Natural killer cell (primary cell): ENCODE data around the gene ERC1. TPM values are rescaled to one million over a fixed set of nuclear protein-coding genes. Genes with fewer than 3 reads are reported as not detected.

Experiments used
- ATAC-seq, 3 donors: fragments of 150-1000 bp in 2 of 3; fragments of 200-7000 bp in 1 of 3; cut with Tn5 transposase; 1 replicate in 1 of 3; 2 replicates in 2 of 3; pipeline ENCODE4 v1.10.0; 2021; ENCODE audit warnings: mild to moderate bottlenecking in 2 of 3, moderate library complexity in 2 of 3
- DNase-seq, 2 donors: peaks; one replicate each; pipeline versions ENCODE4 v3.0.0 to v3.0.0-alpha.2; 2013 to 2021; ENCODE audit warnings: mixed read lengths in 1 of 2
- H3K27ac ChIP-seq: one replicate; pipeline ENCODE4 v1.5.1; 2013; ENCODE audit warnings: mild to moderate bottlenecking, low read length
- H3K27me3 ChIP-seq: one replicate; pipeline ENCODE4 v1.6.1; 2013; ENCODE audit warnings: low read length; ENCODE audit not compliant: control insufficient read depth, insufficient read depth
- H3K36me3 ChIP-seq: one replicate; pipeline ENCODE4 v1.6.1; 2013; ENCODE audit warnings: low read length; ENCODE audit not compliant: control insufficient read depth, insufficient read depth
- H3K4me1 ChIP-seq: one replicate; pipeline ENCODE4 v1.6.1; 2013; ENCODE audit warnings: low read length; ENCODE audit not compliant: control insufficient read depth, insufficient read depth
- H3K4me3 ChIP-seq: one replicate; pipeline ENCODE4 v1.5.1; 2013; ENCODE audit warnings: low read length
- H3K9me3 ChIP-seq: one replicate; pipeline ENCODE4 v1.6.1; 2013; ENCODE audit warnings: low read length; ENCODE audit not compliant: control insufficient read depth, insufficient read depth
- H3K27ac Mint-ChIP-seq, 2 donors: one replicate each; pipeline ENCODE4 v1.8.0; 2022; ENCODE audit warnings: mild to moderate bottlenecking in 2 of 2, mixed read lengths in 2 of 2, moderate library complexity in 1 of 2
- H3K27me3 Mint-ChIP-seq, 2 donors: one replicate each; pipeline ENCODE4 v1.8.0; 2022; ENCODE audit warnings: low read depth in 2 of 2, mixed read lengths in 2 of 2
- H3K36me3 Mint-ChIP-seq: one replicate; pipeline ENCODE4 v1.8.0; 2022; ENCODE audit warnings: mixed read lengths
- H3K4me1 Mint-ChIP-seq, 2 donors: one replicate each; pipeline ENCODE4 v1.8.0; 2022; ENCODE audit warnings: mixed read lengths in 2 of 2
- H3K4me3 Mint-ChIP-seq: one replicate; pipeline ENCODE4 v1.8.0; 2022; ENCODE audit warnings: mild to moderate bottlenecking, moderate library complexity, mixed read lengths
- H3K9me3 Mint-ChIP-seq, 2 donors: one replicate each; pipeline ENCODE4 v1.8.0; 2022; ENCODE audit warnings: mixed read lengths in 2 of 2
- CTCF ChIP-seq: fragments of 200-600 bp; IDR thresholded peaks from one replicate; pipeline ENCODE4 v1.8.0; 2022; ENCODE audit warnings: antibody characterized with exemption
- WGBS: methylation state at CpG from one replicate; pipeline ENCODE4 v1.1.7; 2013; ENCODE audit warnings: missing lambda C conversion rate; ENCODE audit not compliant: insufficient coverage; 5-methylcytosine and 5-hydroxymethylcytosine counted together
- intact Hi-C: fragments of 100-400 bp; cut with micrococcal nuclease; formaldehyde crosslinking; loops from one replicate; pipeline ENCODE4 v1.14.2; 2022
- total RNA-seq, 4 donors: library from RNA; stranded (reverse); fragments of 120-200 nt in 1 of 4; gene quantifications; one replicate each; pipeline versions ENCODE4 v1.2.3 to v1.2.4, GENCODE V29; 2013 to 2022

The ERC1 gene
- total RNA-seq, 3 donors from 2014 or later (not counting 1 experiment from before 2014, with no cell fraction given): 43.5 to 54.0 (median 44.9) TPM

DNA sequence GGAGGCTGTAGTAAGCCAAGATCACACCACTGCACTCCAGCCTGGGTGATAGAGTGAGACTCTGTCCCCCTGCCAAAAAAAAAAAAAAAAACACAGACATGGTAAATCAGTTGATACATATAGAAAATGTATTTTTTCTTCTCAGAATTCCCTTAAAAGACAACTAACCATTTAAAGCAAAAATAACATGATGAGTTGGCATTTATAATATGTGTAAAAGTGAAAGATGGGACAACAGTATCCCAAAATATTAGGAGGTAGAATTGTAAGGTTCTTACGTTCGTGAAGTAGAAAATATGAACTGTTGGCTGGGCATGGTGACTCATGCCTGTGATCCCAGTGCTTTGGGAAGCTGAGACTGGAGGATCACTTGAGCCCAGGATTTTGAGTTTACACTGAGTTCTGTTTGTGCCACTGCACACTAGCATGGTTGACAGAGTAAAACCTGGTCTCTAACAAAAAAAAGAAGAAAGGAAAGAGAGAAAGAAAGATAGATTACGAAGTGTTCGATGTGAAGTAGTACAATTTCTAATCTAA, 306.7 kb downstream of the ERC1 start:
- ATAC-seq: no peak
- Mint-ChIP-seq H3K4me3 (no peak overlapping the region), H3K9me3 (no peaks in the 10 kb centered on the region), H3K27ac (no peak overlapping the region), H3K36me3 (peaks cover 14% of the 10 kb centered on the region), H3K4me1 (no peaks in the 10 kb centered on the region), H3K27me3 (no peaks in the 10 kb centered on the region)
- Histone ChIP-seq H3K27me3 (no peaks in the 10 kb centered on the region), H3K9me3 (no peaks in the 10 kb centered on the region), H3K27ac (no peak overlapping the region), H3K4me1 (no peaks in the 10 kb centered on the region), H3K4me3 (no peak overlapping the region), H3K36me3 (no peaks in the 10 kb centered on the region)
- DNase-seq: no peak
- intact Hi-C loops: no loop called here
- WGBS: 100% methylated on average over 4 of the region's 4 CpGs
- TF ChIP-seq CTCF: no peak

DNA sequence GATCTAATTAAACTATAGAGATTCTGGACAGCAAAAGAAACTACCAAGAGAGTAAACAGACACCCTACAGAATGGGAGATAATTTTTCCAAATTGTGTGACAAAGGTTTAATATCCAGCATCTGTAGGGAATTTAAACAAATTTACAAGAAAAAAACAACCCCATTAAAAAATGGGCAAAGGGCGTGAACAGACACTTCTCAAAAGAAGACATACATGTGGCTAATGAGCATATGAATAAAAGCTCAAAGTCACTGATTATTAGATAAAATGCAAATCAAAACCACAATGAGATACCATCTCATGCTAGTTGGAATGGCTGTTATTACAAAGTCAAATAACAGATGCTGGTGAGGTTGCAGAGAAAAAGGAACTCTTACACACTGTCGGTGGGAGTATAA, 309.4 kb downstream of the ERC1 start:
- DNase-seq: no peak
- Mint-ChIP-seq H3K9me3 (no peaks in the 10 kb centered on the region), H3K4me1 (no peaks in the 10 kb centered on the region), H3K27me3 (no peaks in the 10 kb centered on the region), H3K4me3 (no peak overlapping the region), H3K27ac (no peak overlapping the region), H3K36me3 (peaks cover 14% of the 10 kb centered on the region)
- Histone ChIP-seq H3K9me3 (no peaks in the 10 kb centered on the region), H3K4me1 (no peaks in the 10 kb centered on the region), H3K27me3 (no peaks in the 10 kb centered on the region), H3K36me3 (no peaks in the 10 kb centered on the region), H3K4me3 (no peak overlapping the region), H3K27ac (no peak overlapping the region)
- intact Hi-C loops: no loop called here
- 100% methylated on average over 2 of the region's 2 CpGs for WGBS
- no peak for ATAC-seq
- no peak for TF ChIP-seq CTCF

GRCh38 chr12:1302201-1302870, 311.3 kb downstream of the ERC1 start:
- ATAC-seq: no peak
- no peaks in the 10 kb centered on the region for H3K36me3 ChIP-seq
- Mint-ChIP-seq H3K4me1 (peaks cover 0 to 6% of the 10 kb centered on the region in 2 donors), H3K27ac (no peak overlapping the region), H3K4me3 (no peak overlapping the region), H3K9me3 (no peaks in the 10 kb centered on the region), H3K36me3 (peaks cover 14% of the 10 kb centered on the region), H3K27me3 (no peaks in the 10 kb centered on the region)
- DNase-seq: no peak
- intact Hi-C loops: no loop called here
- no peak for TF ChIP-seq CTCF
- H3K27ac ChIP-seq: no peak overlapping the region
- H3K4me1 ChIP-seq: no peaks in the 10 kb centered on the region
- no peak overlapping the region for H3K4me3 ChIP-seq
- H3K27me3 ChIP-seq: no peaks in the 10 kb centered on the region
- 97% methylated on average over 7 of the region's 7 CpGs for WGBS
- H3K9me3 ChIP-seq: no peaks in the 10 kb centered on the region

GRCh38 chr12:1305063-1305434, 314.0 kb downstream of the ERC1 start:
- no peak overlapping the region for H3K27ac ChIP-seq
- TF ChIP-seq CTCF: no peak
- Mint-ChIP-seq H3K4me3 (no peak overlapping the region), H3K4me1 (peaks cover 0 to 6% of the 10 kb centered on the region in 2 donors), H3K27me3 (no peaks in the 10 kb centered on the region), H3K9me3 (no peaks in the 10 kb centered on the region), H3K36me3 (peaks cover 5% of the 10 kb centered on the region), H3K27ac (no peak overlapping the region)
- no peaks in the 10 kb centered on the region for H3K4me1 ChIP-seq
- H3K9me3 ChIP-seq: no peaks in the 10 kb centered on the region
- H3K36me3 ChIP-seq: no peaks in the 10 kb centered on the region
- intact Hi-C loops: no loop called here
- WGBS: 84% methylated on average over 3 of the region's 3 CpGs
- DNase-seq (no peak), ATAC-seq (no peak)
- no peak overlapping the region for H3K4me3 ChIP-seq
- H3K27me3 ChIP-seq: no peaks in the 10 kb centered on the region
